Measurements from ENCODE around the gene OR11A1. TPM values are rescaled to one million over a fixed set of nuclear protein-coding genes. Genes with fewer than 3 reads are reported as not detected.

Gene OR11A1
- total and polyA plus RNA-seq, 4 donors: not detected

DNA sequence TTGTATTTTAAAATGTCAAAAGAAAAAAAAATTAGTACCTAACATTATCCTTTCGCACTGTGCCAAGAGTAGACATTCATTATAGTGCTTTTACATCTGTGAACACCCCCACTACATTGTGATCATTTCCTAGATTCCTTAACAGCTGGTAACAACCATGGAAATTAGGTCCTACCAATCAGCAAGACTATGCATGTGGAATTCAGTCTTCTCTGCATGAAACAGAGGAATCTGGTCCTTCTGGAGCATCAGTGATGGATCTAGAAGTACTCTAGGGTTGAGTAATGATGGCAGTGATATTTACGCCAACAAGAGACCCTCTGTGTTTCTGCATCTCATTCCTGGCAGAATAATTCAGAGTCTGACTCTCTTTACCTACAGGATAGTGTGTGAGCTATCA is 32.7 kb downstream of the OR11A1 start:
- Histone ChIP-seq H3K36me3 (ENCODE audit: control insufficient read depth in 4 of 4, insufficient read depth in 3 of 4, low read depth in 1 of 4, low read length in 3 of 4) (no peaks in the 10 kb centered on the region), H3K27me3 (ENCODE audit: control insufficient read depth in 4 of 4, insufficient read depth in 4 of 4, low read length in 3 of 4) (peaks cover 0 to 6% (median 0%) of the 10 kb centered on the region in 4 donors), H3K4me3 (ENCODE audit: low read depth in 1 of 3, low read length in 3 of 3) (no peak overlapping the region), H3K27ac (ENCODE audit: low read depth in 1 of 2, low read length in 2 of 2) (no peak overlapping the region), H3K9me3 (ENCODE audit: control insufficient read depth in 4 of 4, low read length in 3 of 4) (no peaks in the 10 kb centered on the region), H3K4me1 (ENCODE audit: control insufficient read depth in 4 of 4, insufficient read depth in 4 of 4, low read length in 3 of 4) (no peaks in the 10 kb centered on the region), H3K9ac (ENCODE audit: low read depth in 1 of 2, low read length in 2 of 2) (no peak overlapping the region)
- TF ChIP-seq FOXA1 (IDR thresholded peaks at IDR 0.05): no peak
- TF ChIP-seq CTCF (IDR thresholded peaks at IDR 0.05; ENCODE audit: low read depth, low read length, missing input control): no peak
- TF ChIP-seq EGR1 (IDR thresholded peaks at IDR 0.05; ENCODE audit: low read depth in 2 of 2): no peak
- no peak for TF ChIP-seq HNF4A (conservative IDR thresholded peaks at IDR 0.05)
- no peak for TF ChIP-seq GABPA (IDR thresholded peaks at IDR 0.05 in 1 of 2, conservative IDR thresholded peaks at IDR 0.05 in 1 of 2)
- no peak for TF ChIP-seq ZBTB33 (IDR thresholded peaks at IDR 0.05)
- TF ChIP-seq RAD21 (IDR thresholded peaks at IDR 0.05): no peak
- TF ChIP-seq NR2F2 (IDR thresholded peaks at IDR 0.05): no peak
- no peak for TF ChIP-seq JUND (IDR thresholded peaks at IDR 0.05)
- no peak for TF ChIP-seq YY1 (IDR thresholded peaks at IDR 0.05)
- TF ChIP-seq, protein P1, sequence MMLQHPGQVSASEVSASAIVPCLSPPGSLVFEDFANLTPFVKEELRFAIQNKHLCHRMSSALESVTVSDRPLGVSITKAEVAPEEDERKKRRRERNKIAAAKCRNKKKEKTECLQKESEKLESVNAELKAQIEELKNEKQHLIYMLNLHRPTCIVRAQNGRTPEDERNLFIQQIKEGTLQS (IDR thresholded peaks at IDR 0.05): no peak
- no peak for TF ChIP-seq SP1 (IDR thresholded peaks at IDR 0.05)
- TF ChIP-seq FOXA2 (IDR thresholded peaks at IDR 0.05): no peak
- TF ChIP-seq RXRA (IDR thresholded peaks at IDR 0.05): no peak
- TF ChIP-seq REST (IDR thresholded peaks at IDR 0.05): no peak
- TF ChIP-seq MAX (IDR thresholded peaks at IDR 0.05): no peak
- no peak for TF ChIP-seq HNF4G (IDR thresholded peaks at IDR 0.05)
- DNase-seq (ENCODE audit: low spot score): no peak
- WGBS: 93% methylated on average over 2 of the region's 2 CpGs

DNA sequence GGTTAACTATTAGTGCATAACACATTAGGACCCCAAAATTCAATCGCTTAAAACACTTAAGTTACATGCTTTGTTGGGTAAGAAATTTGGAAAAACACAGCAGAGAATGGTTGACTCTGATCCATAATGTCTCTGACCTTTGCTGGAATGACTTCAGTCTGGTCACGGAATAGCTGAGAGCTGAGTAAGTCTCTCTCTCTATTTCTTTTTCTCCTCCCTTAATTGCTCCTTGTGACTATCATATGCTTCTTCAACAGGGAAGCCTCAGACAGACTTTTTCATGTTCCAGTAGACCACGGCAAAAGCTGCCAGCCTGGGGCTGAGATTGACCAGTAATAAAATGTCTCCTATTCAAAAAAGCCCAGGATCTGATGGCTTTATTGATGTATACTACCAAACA is 37.4 kb downstream of the OR11A1 start:
- DNase-seq (ENCODE audit: low spot score): no peak
- Histone ChIP-seq H3K9ac (ENCODE audit: low read depth in 1 of 2, low read length in 2 of 2) (no peak overlapping the region), H3K4me1 (ENCODE audit: control insufficient read depth in 4 of 4, insufficient read depth in 4 of 4, low read length in 3 of 4) (no peaks in the 10 kb centered on the region), H3K27ac (ENCODE audit: low read depth in 1 of 2, low read length in 2 of 2) (no peak overlapping the region), H3K4me3 (ENCODE audit: low read depth in 1 of 3, low read length in 3 of 3) (no peak overlapping the region), H3K27me3 (ENCODE audit: control insufficient read depth in 4 of 4, insufficient read depth in 4 of 4, low read length in 3 of 4) (no peaks in the 10 kb centered on the region), H3K9me3 (ENCODE audit: control insufficient read depth in 4 of 4, low read length in 3 of 4) (no peaks in the 10 kb centered on the region), H3K36me3 (ENCODE audit: control insufficient read depth in 4 of 4, insufficient read depth in 3 of 4, low read depth in 1 of 4, low read length in 3 of 4) (no peaks in the 10 kb centered on the region)
- 75% methylated on average over 3 of the region's 3 CpGs for WGBS
- TF ChIP-seq JUND (IDR thresholded peaks at IDR 0.05) (no peak), CTCF (IDR thresholded peaks at IDR 0.05; ENCODE audit: low read depth, low read length, missing input control) (no peak), RAD21 (IDR thresholded peaks at IDR 0.05) (no peak), HNF4G (IDR thresholded peaks at IDR 0.05) (no peak), MAX (IDR thresholded peaks at IDR 0.05) (no peak), REST (IDR thresholded peaks at IDR 0.05) (no peak), FOXA2 (IDR thresholded peaks at IDR 0.05) (no peak), TAF1 (conservative IDR thresholded peaks at IDR 0.05) (no peak)

All from liver (tissue), 9 donors.